ENCODE results near the gene SLC1A3.
"Not testable (repeated sequence)": the region's sequence is repeated elsewhere in the genome, so short reads cannot be mapped to it uniquely, and the experiment has no call there.

Gene SLC1A3

DNA sequence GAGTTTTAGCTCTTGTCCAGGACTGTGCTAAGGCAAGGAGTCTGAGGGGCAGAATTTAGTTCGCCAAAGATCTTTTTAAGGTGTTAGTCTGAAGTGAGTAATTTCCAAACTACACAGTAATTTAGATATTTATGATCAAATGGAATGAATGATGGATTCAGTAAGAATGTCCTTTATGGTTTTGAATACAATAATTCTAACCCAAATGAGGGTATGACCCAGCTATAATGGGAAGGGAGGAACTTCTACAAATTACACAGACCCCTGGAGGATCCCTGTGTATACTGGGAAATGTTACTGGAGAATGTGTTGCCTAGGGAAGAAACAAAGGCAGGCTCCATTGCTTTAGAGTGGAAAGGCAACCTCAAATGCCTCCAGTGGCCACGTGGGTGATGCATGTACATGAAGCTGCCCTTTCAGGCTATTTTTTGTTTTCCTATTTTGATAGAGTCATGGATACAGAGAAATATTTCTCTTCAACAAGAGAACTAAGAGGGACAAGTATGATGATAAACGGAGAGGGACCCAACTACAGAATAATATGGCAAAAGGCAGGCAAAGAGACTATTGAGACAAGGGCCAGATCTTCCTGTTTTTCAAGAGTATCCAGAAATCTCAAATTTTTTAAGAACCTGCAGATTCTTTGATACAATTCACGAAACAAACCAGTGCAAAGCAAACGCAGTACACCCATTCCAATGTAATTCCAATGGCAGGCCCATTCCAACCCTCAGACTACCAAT lies 25.4 kb downstream of the SLC1A3 start:
- DNase-seq = no peak

DNA sequence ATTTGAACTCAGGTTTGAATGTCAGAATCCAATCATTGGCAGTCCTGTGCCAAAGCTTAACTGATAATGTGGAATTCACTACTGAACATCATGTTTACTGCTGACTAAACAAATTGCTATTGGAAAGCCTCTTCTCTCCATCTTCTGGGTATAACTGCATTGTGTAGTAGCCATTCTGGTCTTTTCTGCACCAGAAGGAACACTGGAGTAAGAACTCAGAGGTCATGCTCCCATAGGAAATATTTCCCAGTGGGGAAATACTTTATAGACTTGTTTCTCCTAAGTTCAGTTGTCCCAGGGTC lies 25.9 kb downstream of the SLC1A3 start:
- DNase-seq = no peak

GRCh38 chr5:36635721-36636390 lies 29.4 kb downstream of the SLC1A3 start:
- DNase-seq = no peak

- DNase-seq = no peak
Observed at GRCh38 chr5:36637101-36637500, 30.7 kb downstream of the SLC1A3 start.

DNA sequence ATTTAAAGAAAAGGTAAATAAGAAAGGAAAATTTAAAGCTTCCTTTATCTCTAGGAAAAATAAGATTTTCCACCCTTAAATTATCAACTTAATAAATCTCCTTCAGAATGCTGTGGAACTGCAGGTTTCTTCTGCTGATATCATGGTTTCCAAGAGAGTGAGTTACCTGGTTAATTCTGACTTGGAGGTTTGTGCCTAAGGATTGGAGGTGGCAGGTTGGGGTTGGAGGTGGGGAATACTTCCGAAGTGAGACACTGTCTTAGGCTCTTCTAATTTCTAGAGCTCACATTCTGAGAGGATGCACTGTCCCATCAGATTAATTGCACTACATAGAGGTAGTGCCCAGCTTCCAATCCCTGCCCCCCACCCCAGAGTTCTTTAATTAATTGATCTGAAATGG lies 31.1 kb downstream of the SLC1A3 start:
- no peak for DNase-seq

DNA sequence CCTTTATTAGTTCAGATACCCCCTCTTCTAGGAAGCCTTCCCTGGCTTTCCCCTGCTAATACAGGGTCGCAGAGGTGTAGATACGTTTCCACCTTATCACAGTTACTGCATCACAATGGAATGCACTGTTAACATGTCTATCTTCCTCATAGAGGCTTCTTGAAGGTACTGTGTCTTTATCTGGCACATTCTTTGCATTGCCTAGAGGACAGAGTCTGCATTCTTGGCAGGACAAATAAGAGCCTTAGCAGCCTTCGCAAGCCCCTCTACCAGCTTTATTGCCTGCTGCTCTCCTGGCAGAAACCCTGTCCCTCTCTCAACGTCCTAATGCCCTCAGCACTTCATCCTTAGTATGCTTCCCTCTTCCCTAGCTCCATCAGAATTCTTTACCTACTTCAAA lies 31.6 kb downstream of the SLC1A3 start:
- no peak for DNase-seq

GRCh38 chr5:36640949-36641348 lies 34.5 kb downstream of the SLC1A3 start:
- no peak for DNase-seq

- DNase-seq = no peak
Observed at GRCh38 chr5:36641431-36641830, 35.0 kb downstream of the SLC1A3 start.

DNA sequence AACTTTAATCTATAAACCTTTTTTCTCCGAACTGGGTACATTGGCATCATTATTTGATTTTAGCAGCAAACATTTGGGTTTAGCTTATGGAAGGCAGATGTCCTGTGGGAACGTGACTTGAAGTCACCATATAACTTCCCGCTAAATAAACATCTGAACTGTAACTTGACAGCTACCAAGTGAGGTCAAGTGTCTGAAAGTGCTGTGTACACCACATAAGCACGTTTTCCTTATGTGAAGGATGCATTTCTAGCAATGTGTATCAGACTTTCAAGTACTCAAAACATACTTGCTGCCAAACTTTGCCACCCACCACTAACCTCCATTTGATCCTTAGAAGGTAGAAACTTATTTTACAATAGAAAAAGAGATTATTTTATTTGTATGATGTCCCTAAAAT lies 35.7 kb downstream of the SLC1A3 start:
- no peak for DNase-seq

DNA sequence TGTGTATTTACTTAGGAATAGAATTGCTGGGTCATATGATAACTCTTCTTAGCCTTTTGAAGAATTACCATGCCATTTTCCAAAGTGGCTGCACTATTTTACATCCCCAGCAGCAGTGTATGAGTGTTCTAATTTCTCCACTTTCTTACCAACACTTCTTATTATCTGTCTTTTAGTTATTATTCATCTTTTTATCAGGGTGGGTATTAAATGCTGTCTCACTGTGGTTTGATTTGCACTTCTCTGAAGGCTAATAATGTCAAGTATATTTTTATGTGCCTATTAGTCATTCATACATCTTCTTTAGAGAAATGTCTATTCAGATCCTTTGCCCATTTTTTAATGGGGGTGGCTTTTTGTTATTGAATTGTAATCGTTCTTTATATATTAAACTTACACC lies 36.8 kb downstream of the SLC1A3 start:
- no peak for DNase-seq

DNA sequence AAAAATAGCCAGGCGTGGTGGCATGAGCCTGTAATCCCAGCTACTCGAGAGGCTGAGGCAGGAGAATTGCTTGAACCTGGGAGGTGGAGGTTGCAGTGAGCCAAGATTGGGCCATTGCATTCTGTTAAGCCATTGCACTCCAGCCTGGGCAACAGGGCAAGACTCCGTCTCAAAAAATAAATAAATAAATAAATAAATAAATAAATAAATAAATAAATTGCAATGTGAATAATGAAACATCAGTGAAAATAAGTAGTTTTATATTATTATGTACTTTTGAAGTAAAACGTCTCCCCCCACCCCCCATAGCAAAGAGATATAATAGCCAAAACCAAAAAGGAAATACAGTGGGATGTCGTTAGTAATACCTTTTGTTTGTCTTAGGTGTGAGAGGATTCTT lies 37.4 kb downstream of the SLC1A3 start:
- not testable (repeated sequence) for DNase-seq

- DNase-seq = no peak
Observed at GRCh38 chr5:36644727-36645126, 38.3 kb downstream of the SLC1A3 start.

- DNase-seq = no peak
Observed at GRCh38 chr5:36646100-36646499, 39.7 kb downstream of the SLC1A3 start.

- DNase-seq = no peak
Observed at GRCh38 chr5:36646507-36647023, 40.2 kb downstream of the SLC1A3 start.

GRCh38 chr5:36647046-36647445 lies 40.6 kb downstream of the SLC1A3 start:
- DNase-seq = no peak

GRCh38 chr5:36648426-36648825 lies 42.0 kb downstream of the SLC1A3 start:
- no peak for DNase-seq

GRCh38 chr5:36651761-36652685 lies 45.6 kb downstream of the SLC1A3 start:
- DNase-seq = no peak

GRCh38 chr5:36653044-36653705 lies 46.8 kb downstream of the SLC1A3 start:
- no peak for DNase-seq

GRCh38 chr5:36654564-36654963 lies 48.2 kb downstream of the SLC1A3 start:
- DNase-seq = no peak

DNA sequence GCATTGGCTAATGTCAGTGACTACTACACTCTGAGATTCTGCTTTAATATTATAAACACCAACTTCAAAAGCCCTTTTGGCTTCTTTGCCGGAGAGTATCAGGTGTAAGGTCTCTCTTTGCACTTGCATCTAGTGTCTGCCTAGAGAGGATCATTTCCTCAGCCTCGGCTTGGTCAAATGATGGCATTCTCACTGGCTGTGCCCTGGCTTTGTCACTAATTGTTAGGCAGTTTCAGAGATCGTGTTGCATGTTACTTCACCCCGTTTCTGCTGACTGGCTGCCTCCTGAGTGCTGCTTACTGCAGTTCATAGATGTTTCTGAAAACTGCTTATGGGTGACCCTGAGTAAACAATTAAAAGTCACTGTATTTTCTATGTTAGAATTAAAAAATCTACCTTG lies 48.8 kb downstream of the SLC1A3 start:
- no peak for DNase-seq

DNA sequence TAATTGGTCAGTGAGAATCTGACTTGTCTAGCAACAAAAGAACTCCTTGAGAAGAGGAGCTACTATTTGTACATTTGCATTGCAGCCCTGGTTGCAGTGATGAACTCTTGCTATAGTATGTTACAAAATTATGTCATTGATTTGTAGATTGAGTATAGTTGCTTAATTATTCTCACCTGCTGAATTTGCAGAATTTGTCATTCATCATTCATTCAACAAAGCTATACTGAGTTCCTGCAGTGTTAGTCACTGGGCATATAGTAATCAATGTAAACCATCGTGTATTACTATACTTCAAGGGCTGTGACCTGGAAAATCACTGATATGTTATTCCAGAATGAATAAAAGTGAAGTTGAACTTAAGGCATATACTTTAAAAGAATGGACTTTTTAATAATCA lies 50.1 kb downstream of the SLC1A3 start:
- no peak for DNase-seq

DNA sequence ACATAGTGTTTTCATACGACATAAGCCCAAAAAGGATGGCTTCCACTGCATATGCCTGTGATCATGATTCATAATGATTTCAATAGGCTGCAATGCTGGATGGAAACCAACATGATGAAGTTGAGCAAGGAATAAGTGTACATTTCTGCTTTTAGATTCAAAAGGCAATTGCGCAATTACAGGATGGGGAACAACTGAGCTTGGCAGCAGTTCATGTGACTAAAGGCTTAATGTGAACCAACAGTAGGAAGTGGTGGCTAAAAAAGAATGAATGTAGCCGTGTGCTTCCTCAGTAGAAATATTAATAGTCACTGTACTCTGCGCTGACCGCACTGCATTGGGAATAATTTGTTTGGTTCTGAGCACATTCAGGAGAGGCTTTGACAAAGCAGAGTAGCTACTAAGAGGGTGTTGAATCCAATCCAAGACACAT lies 51.2 kb downstream of the SLC1A3 start:
- DNase-seq = no peak

Data from NCI-H1417 treated with DMSO at 0.1 percent for 48 hours (cell line).